Measurements from ENCODE around the gene NRL. TPM values are rescaled to one million over a fixed set of nuclear protein-coding genes. Genes with fewer than 3 reads are reported as not detected.

NRL gene
- total and polyA plus RNA-seq, 4 donors = 1.5 to 3.2 (median 2.8) TPM

DNA sequence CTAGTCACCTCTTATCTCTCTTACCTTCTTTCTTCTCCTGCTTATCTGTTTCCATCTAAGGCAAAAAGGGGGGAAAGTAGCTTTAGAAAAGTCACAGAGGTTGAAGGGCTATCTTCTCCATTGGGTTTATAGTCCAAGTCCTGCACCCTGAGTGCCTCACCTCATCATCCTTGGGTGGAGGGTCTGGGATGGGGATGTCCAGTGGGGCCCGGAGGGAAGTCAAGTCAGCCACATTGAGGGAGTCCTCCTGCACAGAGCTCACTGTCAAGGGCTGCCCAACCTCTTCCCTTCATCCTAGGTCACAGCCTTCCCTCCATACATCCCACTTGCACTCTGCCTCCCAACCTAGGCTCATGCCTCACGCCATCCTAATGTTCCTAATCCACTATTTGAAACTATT is 30.5 kb upstream of the NRL start:
- H3K27me3 ChIP-seq (ENCODE audit: control insufficient read depth in 4 of 4, insufficient read depth in 4 of 4, low read length in 3 of 4) = no peaks in the 10 kb centered on the region
- H3K9me3 ChIP-seq (ENCODE audit: control insufficient read depth in 4 of 4, low read length in 3 of 4) = no peaks in the 10 kb centered on the region
- no peak overlapping the region for H3K4me3 ChIP-seq (ENCODE audit: low read depth in 1 of 3, low read length in 3 of 3)
- no peak for TF ChIP-seq GABPA (IDR thresholded peaks at IDR 0.05 in 1 of 2, conservative IDR thresholded peaks at IDR 0.05 in 1 of 2)
- TF ChIP-seq, protein P1, sequence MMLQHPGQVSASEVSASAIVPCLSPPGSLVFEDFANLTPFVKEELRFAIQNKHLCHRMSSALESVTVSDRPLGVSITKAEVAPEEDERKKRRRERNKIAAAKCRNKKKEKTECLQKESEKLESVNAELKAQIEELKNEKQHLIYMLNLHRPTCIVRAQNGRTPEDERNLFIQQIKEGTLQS (IDR thresholded peaks at IDR 0.05) = no peak
- TF ChIP-seq JUND (IDR thresholded peaks at IDR 0.05) = no peak
- TF ChIP-seq TAF1 (conservative IDR thresholded peaks at IDR 0.05) = no peak
- TF ChIP-seq NR2F2 (IDR thresholded peaks at IDR 0.05) = no peak
- TF ChIP-seq FOXA2 (IDR thresholded peaks at IDR 0.05) = no peak
- TF ChIP-seq, protein P2, sequence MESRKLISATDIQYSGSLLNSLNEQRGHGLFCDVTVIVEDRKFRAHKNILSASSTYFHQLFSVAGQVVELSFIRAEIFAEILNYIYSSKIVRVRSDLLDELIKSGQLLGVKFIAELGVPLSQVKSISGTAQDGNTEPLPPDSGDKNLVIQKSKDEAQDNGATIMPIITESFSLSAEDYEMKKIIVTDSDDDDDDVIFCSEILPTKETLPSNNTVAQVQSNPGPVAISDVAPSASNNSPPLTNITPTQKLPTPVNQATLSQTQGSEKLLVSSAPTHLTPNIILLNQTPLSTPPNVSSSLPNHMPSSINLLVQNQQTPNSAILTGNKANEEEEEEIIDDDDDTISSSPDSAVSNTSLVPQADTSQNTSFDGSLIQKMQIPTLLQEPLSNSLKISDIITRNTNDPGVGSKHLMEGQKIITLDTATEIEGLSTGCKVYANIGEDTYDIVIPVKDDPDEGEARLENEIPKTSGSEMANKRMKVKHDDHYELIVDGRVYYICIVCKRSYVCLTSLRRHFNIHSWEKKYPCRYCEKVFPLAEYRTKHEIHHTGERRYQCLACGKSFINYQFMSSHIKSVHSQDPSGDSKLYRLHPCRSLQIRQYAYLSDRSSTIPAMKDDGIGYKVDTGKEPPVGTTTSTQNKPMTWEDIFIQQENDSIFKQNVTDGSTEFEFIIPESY (IDR thresholded peaks at IDR 0.05) = no peak
- TF ChIP-seq, protein P3, sequence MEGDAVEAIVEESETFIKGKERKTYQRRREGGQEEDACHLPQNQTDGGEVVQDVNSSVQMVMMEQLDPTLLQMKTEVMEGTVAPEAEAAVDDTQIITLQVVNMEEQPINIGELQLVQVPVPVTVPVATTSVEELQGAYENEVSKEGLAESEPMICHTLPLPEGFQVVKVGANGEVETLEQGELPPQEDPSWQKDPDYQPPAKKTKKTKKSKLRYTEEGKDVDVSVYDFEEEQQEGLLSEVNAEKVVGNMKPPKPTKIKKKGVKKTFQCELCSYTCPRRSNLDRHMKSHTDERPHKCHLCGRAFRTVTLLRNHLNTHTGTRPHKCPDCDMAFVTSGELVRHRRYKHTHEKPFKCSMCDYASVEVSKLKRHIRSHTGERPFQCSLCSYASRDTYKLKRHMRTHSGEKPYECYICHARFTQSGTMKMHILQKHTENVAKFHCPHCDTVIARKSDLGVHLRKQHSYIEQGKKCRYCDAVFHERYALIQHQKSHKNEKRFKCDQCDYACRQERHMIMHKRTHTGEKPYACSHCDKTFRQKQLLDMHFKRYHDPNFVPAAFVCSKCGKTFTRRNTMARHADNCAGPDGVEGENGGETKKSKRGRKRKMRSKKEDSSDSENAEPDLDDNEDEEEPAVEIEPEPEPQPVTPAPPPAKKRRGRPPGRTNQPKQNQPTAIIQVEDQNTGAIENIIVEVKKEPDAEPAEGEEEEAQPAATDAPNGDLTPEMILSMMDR (IDR thresholded peaks at IDR 0.05; ENCODE audit: low read depth, low read length, missing input control) = no peak
- TF ChIP-seq EGR1 (IDR thresholded peaks at IDR 0.05; ENCODE audit: low read depth in 2 of 2) = no peak
- TF ChIP-seq, protein P4, sequence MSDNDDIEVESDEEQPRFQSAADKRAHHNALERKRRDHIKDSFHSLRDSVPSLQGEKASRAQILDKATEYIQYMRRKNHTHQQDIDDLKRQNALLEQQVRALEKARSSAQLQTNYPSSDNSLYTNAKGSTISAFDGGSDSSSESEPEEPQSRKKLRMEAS (IDR thresholded peaks at IDR 0.05) = no peak
- TF ChIP-seq HNF4A (conservative IDR thresholded peaks at IDR 0.05) = no peak
- TF ChIP-seq YY1 (IDR thresholded peaks at IDR 0.05) = no peak
- WGBS = 93% methylated on average over 2 of the region's 2 CpGs
- no peak overlapping the region for H3K9ac ChIP-seq (ENCODE audit: low read depth in 1 of 2, low read length in 2 of 2)
- H3K27ac ChIP-seq (ENCODE audit: low read depth in 1 of 2, low read length in 2 of 2) = no peak overlapping the region
- H3K4me1 ChIP-seq (ENCODE audit: control insufficient read depth in 4 of 4, insufficient read depth in 4 of 4, low read length in 3 of 4) = peaks cover 3 to 50% (median 30%) of the 10 kb centered on the region in 4 donors
- no peak for DNase-seq (ENCODE audit: low spot score)
- peaks cover 4 to 20% (median 15%) of the 10 kb centered on the region in 4 donors for H3K36me3 ChIP-seq (ENCODE audit: control insufficient read depth in 4 of 4, insufficient read depth in 3 of 4, low read depth in 1 of 4, low read length in 3 of 4)

DNA sequence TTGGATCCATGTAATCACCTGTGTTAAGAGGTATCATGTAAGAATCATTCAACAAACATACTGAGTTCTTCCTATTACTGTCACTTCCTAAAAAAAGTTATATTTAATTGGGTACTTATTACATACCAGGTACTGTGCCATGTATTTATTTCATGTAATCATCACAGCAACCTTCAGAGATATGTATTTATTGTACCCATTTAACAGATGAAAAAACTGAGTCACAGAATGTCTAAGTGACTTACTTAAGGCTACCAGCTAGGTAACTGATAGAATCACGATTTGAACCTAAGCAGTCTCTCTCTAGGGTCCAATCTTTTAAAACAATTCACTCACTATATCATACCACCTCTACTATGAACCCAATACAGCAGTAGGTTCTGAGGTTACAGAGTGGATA is 29.7 kb upstream of the NRL start:
- Histone ChIP-seq H3K27ac (ENCODE audit: low read depth in 1 of 2, low read length in 2 of 2) (no peak overlapping the region), H3K9ac (ENCODE audit: low read depth in 1 of 2, low read length in 2 of 2) (no peak overlapping the region), H3K9me3 (ENCODE audit: control insufficient read depth in 4 of 4, low read length in 3 of 4) (no peaks in the 10 kb centered on the region), H3K4me3 (ENCODE audit: low read depth in 1 of 3, low read length in 3 of 3) (no peak overlapping the region), H3K36me3 (ENCODE audit: control insufficient read depth in 4 of 4, insufficient read depth in 3 of 4, low read depth in 1 of 4, low read length in 3 of 4) (peaks cover 3 to 13% (median 8%) of the 10 kb centered on the region in 4 donors), H3K27me3 (ENCODE audit: control insufficient read depth in 4 of 4, insufficient read depth in 4 of 4, low read length in 3 of 4) (no peaks in the 10 kb centered on the region), H3K4me1 (ENCODE audit: control insufficient read depth in 4 of 4, insufficient read depth in 4 of 4, low read length in 3 of 4) (peaks cover 3 to 49% (median 32%) of the 10 kb centered on the region in 4 donors)
- DNase-seq (ENCODE audit: low spot score) = no peak
- 91% methylated on average over 1 of the region's 1 CpG for WGBS
- TF ChIP-seq RAD21 (IDR thresholded peaks at IDR 0.05) (no peak), HNF4A (conservative IDR thresholded peaks at IDR 0.05) (no peak), FOXA1 (IDR thresholded peaks at IDR 0.05) (no peak), FOXA2 (IDR thresholded peaks at IDR 0.05) (no peak), YY1 (IDR thresholded peaks at IDR 0.05) (no peak), EGR1 (IDR thresholded peaks at IDR 0.05; ENCODE audit: low read depth in 2 of 2) (no peak), SP1 (IDR thresholded peaks at IDR 0.05) (no peak), HNF4G (IDR thresholded peaks at IDR 0.05) (no peak), TAF1 (conservative IDR thresholded peaks at IDR 0.05) (no peak), RXRA (IDR thresholded peaks at IDR 0.05) (no peak), JUND (IDR thresholded peaks at IDR 0.05) (no peak), GABPA (IDR thresholded peaks at IDR 0.05 in 1 of 2, conservative IDR thresholded peaks at IDR 0.05 in 1 of 2) (no peak)
- TF ChIP-seq, protein P3 (IDR thresholded peaks at IDR 0.05; ENCODE audit: low read depth, low read length, missing input control) = no peak
- TF ChIP-seq, protein P5, sequence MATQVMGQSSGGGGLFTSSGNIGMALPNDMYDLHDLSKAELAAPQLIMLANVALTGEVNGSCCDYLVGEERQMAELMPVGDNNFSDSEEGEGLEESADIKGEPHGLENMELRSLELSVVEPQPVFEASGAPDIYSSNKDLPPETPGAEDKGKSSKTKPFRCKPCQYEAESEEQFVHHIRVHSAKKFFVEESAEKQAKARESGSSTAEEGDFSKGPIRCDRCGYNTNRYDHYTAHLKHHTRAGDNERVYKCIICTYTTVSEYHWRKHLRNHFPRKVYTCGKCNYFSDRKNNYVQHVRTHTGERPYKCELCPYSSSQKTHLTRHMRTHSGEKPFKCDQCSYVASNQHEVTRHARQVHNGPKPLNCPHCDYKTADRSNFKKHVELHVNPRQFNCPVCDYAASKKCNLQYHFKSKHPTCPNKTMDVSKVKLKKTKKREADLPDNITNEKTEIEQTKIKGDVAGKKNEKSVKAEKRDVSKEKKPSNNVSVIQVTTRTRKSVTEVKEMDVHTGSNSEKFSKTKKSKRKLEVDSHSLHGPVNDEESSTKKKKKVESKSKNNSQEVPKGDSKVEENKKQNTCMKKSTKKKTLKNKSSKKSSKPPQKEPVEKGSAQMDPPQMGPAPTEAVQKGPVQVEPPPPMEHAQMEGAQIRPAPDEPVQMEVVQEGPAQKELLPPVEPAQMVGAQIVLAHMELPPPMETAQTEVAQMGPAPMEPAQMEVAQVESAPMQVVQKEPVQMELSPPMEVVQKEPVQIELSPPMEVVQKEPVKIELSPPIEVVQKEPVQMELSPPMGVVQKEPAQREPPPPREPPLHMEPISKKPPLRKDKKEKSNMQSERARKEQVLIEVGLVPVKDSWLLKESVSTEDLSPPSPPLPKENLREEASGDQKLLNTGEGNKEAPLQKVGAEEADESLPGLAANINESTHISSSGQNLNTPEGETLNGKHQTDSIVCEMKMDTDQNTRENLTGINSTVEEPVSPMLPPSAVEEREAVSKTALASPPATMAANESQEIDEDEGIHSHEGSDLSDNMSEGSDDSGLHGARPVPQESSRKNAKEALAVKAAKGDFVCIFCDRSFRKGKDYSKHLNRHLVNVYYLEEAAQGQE (IDR thresholded peaks at IDR 0.05) = no peak
- TF ChIP-seq, protein P1 (IDR thresholded peaks at IDR 0.05) = no peak
- TF ChIP-seq, protein P2 (IDR thresholded peaks at IDR 0.05) = no peak
- TF ChIP-seq, protein P4 (IDR thresholded peaks at IDR 0.05) = no peak
